ENCODE results near the gene PRPF8. TPM values are rescaled to one million over a fixed set of nuclear protein-coding genes. Genes with fewer than 3 reads are reported as not detected.
"Not testable (repeated sequence)": the region's sequence is repeated elsewhere in the genome, so short reads cannot be mapped to it uniquely, and the experiment has no call there.

PRPF8 gene
- total RNA-seq, 4 donors from 2014 or later: 146 to 215 (median 183) TPM

GRCh38 chr17:1711804-1712203 is 27.1 kb upstream of the PRPF8 start:
- DNase-seq (ENCODE audit: low spot score) (no peak), ATAC-seq (ENCODE audit: low FRiP score) (no peak)
- TF ChIP-seq CTCF (IDR thresholded peaks at IDR 0.05): no peak

- TF ChIP-seq CTCF (IDR thresholded peaks at IDR 0.05): no peak
- ATAC-seq (ENCODE audit: low FRiP score) (no peak), DNase-seq (ENCODE audit: low spot score) (no peak)
Measured at GRCh38 chr17:1710807-1711553, 26.3 kb upstream of the PRPF8 start.

GRCh38 chr17:1709971-1710806 is 25.5 kb upstream of the PRPF8 start, which contains the start of gene TLCD2:
Gene TLCD2, minus strand, starts transcription at chr17:1710377. Its CDS starts 135 bp downstream, at chr17:1710242.
- TF ChIP-seq CTCF (IDR thresholded peaks at IDR 0.05): no peak
- ATAC-seq (ENCODE audit: low FRiP score) (peak; percentile 52), DNase-seq (ENCODE audit: low spot score) (no peak)

- no peak for TF ChIP-seq CTCF (IDR thresholded peaks at IDR 0.05)
- DNase-seq (ENCODE audit: low spot score) (no peak), ATAC-seq (ENCODE audit: low FRiP score) (peak; percentile 18)
Measured at GRCh38 chr17:1709403-1709951, 24.8 kb upstream of the PRPF8 start.

GRCh38 chr17:1708791-1709346 is 24.2 kb upstream of the PRPF8 start:
- DNase-seq (ENCODE audit: low spot score); ATAC-seq (ENCODE audit: low FRiP score): not testable (repeated sequence)

GRCh38 chr17:1707107-1707506 is 22.4 kb upstream of the PRPF8 start:
- no peak for DNase-seq (ENCODE audit: low spot score)
- ATAC-seq (ENCODE audit: low FRiP score): no peak
- no peak for TF ChIP-seq CTCF (IDR thresholded peaks at IDR 0.05)

- DNase-seq (ENCODE audit: low spot score) (no peak), ATAC-seq (ENCODE audit: low FRiP score) (no peak)
- no peak for TF ChIP-seq CTCF (IDR thresholded peaks at IDR 0.05)
Measured at GRCh38 chr17:1705004-1705403, 20.3 kb upstream of the PRPF8 start.

Data from omental fat pad (tissue), 4 donors.